HFFc6 (cell line): ENCODE measurements around the gene CFAP157. TPM values are rescaled to one million over a fixed set of nuclear protein-coding genes. Genes with fewer than 3 reads are reported as not detected.

ENCODE experiments used
- DNase-seq: peaks from one replicate; pipeline ENCODE4 v3.0.0-alpha.2; 2018
- H3K27ac Mint-ChIP-seq: 2 replicates; pipeline ENCODE4 v1.8.0; 2020; ENCODE audit warnings: mild to moderate bottlenecking, mixed read lengths
- H3K27me3 Mint-ChIP-seq: 2 replicates; pipeline ENCODE4 v1.8.0; 2021; ENCODE audit warnings: mild to moderate bottlenecking, moderate library complexity, mixed read lengths; ENCODE audit not compliant: insufficient read depth
- H3K36me3 Mint-ChIP-seq: 2 replicates; pipeline ENCODE4 v1.8.0; 2021; ENCODE audit warnings: low read depth, mixed read lengths
- H3K4me1 Mint-ChIP-seq: 2 replicates; pipeline ENCODE4 v1.8.0; 2020; ENCODE audit warnings: low read depth, mixed read lengths
- H3K4me3 Mint-ChIP-seq: 2 replicates; pipeline ENCODE4 v1.8.0; 2020; ENCODE audit warnings: mild to moderate bottlenecking, moderate library complexity, mixed read lengths
- H3K9me3 Mint-ChIP-seq: 2 replicates; pipeline ENCODE4 v1.8.0; 2020; ENCODE audit warnings: mild to moderate bottlenecking, mixed read lengths
- total RNA-seq, 6 experiments: library from RNA; stranded (reverse); fragmentation: NEBNext Ultra II Directional; extraction: Animal tissue kit (Norgen Biotek cat#: 25700); gene quantifications; 2 replicates in 1 of 6; 3 replicates in 5 of 6; pipeline ENCODE4 v1.2.3, GENCODE V29; 2021
- TF ChIP-seq, protein P1 (sequence below): fragments of 200-600 bp; sonication (generic); IDR thresholded peaks from 2 replicates; pipeline ENCODE4 v1.5.0; 2021; ENCODE audit warnings: antibody characterized with exemption, mild to moderate bottlenecking

The CFAP157 gene
- total RNA-seq, 6 experiments from 2014 or later = 0.07 to 0.08 TPM; not detected in 4

DNA sequence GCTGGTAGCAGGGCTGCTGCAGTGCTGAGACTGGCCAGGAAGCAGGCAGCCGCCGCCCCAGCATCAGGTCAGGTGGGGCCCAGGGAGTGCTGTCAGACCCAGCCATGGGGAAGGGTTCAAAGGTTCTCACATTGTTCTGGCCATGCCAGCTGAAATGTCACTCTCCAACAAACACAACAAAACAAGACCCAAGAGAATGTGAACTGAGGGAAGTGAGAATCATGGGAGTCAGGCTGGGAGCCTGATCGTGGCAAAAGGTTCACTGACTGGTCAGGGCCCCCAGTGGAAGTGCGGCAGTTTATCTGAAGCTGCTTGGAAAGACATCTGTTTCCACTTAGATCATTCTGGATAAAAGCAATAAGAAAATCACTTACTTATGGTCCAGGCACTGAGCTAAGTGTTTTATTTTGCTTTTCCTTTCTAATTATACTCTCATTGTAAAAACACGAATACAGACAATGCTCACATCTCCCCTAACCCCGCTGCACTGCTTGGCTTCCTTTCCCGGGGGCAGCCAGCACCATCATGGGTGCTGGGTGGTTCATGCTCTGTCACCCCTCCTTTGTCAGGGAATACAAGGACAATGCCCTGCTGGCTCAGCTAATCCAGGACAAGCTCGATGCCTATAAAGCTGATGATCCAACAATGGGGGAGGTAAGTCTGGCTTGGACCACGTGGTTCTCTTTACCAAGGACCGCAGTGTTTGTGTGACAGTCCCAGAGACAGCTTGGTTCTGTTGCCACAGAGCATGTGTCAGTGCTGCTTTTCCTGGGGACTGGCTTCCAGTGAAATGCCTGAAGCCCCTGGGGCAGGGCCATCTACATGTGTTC is 41.9 kb upstream of the CFAP157 start:
- TF ChIP-seq, protein P1, sequence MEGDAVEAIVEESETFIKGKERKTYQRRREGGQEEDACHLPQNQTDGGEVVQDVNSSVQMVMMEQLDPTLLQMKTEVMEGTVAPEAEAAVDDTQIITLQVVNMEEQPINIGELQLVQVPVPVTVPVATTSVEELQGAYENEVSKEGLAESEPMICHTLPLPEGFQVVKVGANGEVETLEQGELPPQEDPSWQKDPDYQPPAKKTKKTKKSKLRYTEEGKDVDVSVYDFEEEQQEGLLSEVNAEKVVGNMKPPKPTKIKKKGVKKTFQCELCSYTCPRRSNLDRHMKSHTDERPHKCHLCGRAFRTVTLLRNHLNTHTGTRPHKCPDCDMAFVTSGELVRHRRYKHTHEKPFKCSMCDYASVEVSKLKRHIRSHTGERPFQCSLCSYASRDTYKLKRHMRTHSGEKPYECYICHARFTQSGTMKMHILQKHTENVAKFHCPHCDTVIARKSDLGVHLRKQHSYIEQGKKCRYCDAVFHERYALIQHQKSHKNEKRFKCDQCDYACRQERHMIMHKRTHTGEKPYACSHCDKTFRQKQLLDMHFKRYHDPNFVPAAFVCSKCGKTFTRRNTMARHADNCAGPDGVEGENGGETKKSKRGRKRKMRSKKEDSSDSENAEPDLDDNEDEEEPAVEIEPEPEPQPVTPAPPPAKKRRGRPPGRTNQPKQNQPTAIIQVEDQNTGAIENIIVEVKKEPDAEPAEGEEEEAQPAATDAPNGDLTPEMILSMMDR = no peak
- peaks cover 15% of the 10 kb centered on the region for H3K4me1 Mint-ChIP-seq
- peaks cover 2% of the 10 kb centered on the region for H3K27me3 Mint-ChIP-seq
- no peaks in the 10 kb centered on the region for H3K9me3 Mint-ChIP-seq
- peak; percentile 15 for DNase-seq
- H3K36me3 Mint-ChIP-seq = peaks cover 21% of the 10 kb centered on the region
- peak overlapping the region; percentile 16; the same call in 1 of the 2 replicates for H3K4me3 Mint-ChIP-seq
- peak overlapping the region; percentile 52; the same call in 1 of the 2 replicates for H3K27ac Mint-ChIP-seq

DNA sequence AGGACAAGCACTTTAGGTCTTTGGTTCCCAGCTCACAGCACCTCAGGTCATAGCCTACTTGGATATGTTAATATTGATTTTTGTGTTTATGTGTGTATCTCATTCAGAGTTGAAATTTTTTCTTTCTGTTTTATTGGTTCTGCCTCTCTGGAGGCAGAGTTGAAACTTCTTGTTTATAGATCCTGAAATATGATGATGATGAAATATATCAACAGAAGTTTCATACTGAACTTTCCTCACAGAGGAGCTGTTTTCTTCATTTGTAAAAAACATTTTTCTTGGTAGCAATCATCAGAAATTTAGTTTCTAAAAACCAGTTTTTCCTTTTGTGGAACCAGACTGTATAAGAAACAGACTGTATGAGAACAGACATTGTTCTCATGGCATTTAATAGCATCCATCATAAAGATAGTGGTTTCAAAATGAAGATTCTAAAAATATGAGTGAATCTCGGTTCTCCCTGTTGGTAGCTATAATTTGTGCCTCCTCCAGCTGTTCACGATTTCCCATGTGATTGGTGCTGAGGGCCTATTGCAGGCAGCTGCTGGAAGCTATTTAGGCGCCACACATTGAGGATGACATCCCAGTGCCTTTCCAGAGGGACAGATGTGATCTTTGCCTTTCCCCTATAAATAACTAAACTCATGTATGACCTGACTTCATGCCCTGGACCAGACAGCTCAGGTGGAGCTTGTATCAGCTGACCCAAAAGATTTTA is 39.5 kb upstream of the CFAP157 start:
- TF ChIP-seq, protein P1 = no peak
- DNase-seq = no peak
- Mint-ChIP-seq H3K4me1 (peaks cover 15% of the 10 kb centered on the region), H3K9me3 (no peaks in the 10 kb centered on the region), H3K27ac (no peak overlapping the region), H3K4me3 (no peak overlapping the region), H3K27me3 (peaks cover 2% of the 10 kb centered on the region), H3K36me3 (peaks cover 21% of the 10 kb centered on the region)

DNA sequence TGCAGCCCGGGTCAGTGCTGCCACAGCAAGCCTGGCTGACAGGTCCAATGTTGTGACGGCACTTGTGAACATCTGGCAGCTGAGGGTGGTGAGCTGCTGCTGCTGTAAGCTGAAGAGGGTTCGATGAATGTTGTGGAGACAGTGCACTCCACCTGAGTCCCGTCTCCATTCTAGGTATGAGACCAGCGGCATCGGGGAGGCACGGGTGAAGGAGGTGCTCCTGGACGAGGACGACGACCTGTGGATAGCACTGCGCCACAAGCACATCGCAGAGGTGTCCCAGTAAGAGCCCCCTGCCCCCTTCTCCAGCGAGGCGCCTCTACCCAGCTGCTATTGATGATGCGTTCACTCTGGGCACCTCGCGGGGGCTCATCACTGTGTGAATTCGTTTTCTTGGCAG is 38.9 kb upstream of the CFAP157 start:
- TF ChIP-seq, protein P1 = no peak
- no peak for DNase-seq
- Mint-ChIP-seq H3K27ac (no peak overlapping the region), H3K4me3 (no peak overlapping the region), H3K36me3 (peaks cover 19% of the 10 kb centered on the region), H3K4me1 (peaks cover 15% of the 10 kb centered on the region), H3K9me3 (no peaks in the 10 kb centered on the region), H3K27me3 (peaks cover 2% of the 10 kb centered on the region)

DNA sequence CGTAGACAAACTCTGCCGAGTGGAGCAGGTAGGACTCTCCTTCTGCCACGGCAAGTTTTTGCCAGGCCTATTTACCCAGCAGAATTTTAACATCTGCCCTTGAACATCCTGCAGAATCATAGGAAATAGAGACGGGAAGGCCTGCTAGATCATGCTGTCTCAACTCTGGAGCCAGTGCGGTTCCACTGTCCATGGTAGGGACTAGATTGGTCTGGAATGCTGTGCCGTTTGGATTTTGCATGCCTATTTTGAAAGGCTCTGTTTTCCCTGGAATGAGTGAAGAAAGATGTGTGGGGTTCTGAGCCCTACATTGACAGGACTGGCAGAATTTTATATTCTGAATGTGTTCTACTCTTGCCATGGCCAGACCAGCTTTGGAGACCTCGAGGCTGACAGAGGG is 33.6 kb upstream of the CFAP157 start:
- DNase-seq = no peak
- H3K27ac Mint-ChIP-seq = no peak overlapping the region
- H3K36me3 Mint-ChIP-seq = peaks cover 36% of the 10 kb centered on the region

DNA sequence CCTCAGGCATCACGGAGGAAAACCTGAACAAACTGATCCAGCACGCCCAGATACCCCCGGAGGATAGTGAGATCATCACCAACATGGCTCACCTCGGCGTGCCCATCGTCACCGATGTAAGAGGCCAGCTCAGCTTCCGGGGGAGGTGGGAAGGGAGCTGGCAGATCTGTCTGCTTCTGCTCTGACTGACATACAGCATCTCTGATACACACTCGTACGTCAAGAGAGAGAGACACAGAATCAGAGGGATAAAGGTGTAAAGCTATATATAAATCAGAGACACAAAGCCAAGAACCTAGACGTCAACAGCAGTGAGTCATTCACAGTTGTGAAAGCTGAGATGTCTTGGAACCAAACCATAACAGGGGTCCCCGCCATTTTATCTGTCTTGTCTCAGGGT is 30.1 kb upstream of the CFAP157 start:
- Mint-ChIP-seq H3K4me3 (no peak overlapping the region), H3K36me3 (peaks cover 53% of the 10 kb centered on the region)

More for the DNA sequence above, 33.6 kb upstream of the CFAP157 start:
- Mint-ChIP-seq H3K4me1 (no peaks in the 10 kb centered on the region), H3K27me3 (no peaks in the 10 kb centered on the region; the same call in 1 of the 2 replicates), H3K4me3 (no peak overlapping the region), H3K9me3 (no peaks in the 10 kb centered on the region)
- TF ChIP-seq, protein P1 = no peak

More for the DNA sequence above, 30.1 kb upstream of the CFAP157 start:
- H3K27ac Mint-ChIP-seq = no peak overlapping the region
- 0 out of 2 replicates have a peak, but pooled peaks cover 4% of the 10 kb centered on the region for H3K4me1 Mint-ChIP-seq
- no peaks in the 10 kb centered on the region; the same call in 1 of the 2 replicates for H3K27me3 Mint-ChIP-seq
- DNase-seq = no peak
- no peaks in the 10 kb centered on the region for H3K9me3 Mint-ChIP-seq
- TF ChIP-seq, protein P1 = no peak
